Activated T-helper 17 cell treated with anti-CD3 and anti-CD28 coated beads, Interleukin-2, amount 50 U/mL, for 72 hours (primary cell): Measurements from ENCODE around the gene PRKRA. TPM values are rescaled to one million over a fixed set of nuclear protein-coding genes. Genes with fewer than 3 reads are reported as not detected.
A peak's percentile ranks its signal among the peaks of the same experiment; 100 is the strongest.

Experiments used
- ATAC-seq: fragments of 150-1000 bp; cut with Tn5 transposase; replicated peaks from 2 replicates; pipeline ENCODE4 v1.10.0; 2021; ENCODE audit warnings: mild to moderate bottlenecking, moderate library complexity
- H3K27ac Mint-ChIP-seq: one replicate; pipeline ENCODE4 v1.8.0; 2022; ENCODE audit warnings: mixed read lengths
- H3K27me3 Mint-ChIP-seq: one replicate; pipeline ENCODE4 v1.8.0; 2022; ENCODE audit warnings: mixed read lengths
- H3K36me3 Mint-ChIP-seq: one replicate; pipeline ENCODE4 v1.8.0; 2022; ENCODE audit warnings: low read depth, mild to moderate bottlenecking, mixed read lengths
- H3K4me1 Mint-ChIP-seq: one replicate; pipeline ENCODE4 v1.8.0; 2022; ENCODE audit warnings: mixed read lengths
- H3K4me3 Mint-ChIP-seq: one replicate; pipeline ENCODE4 v1.8.0; 2022; ENCODE audit warnings: mild to moderate bottlenecking, mixed read lengths
- H3K9me3 Mint-ChIP-seq: one replicate; pipeline ENCODE4 v1.8.0; 2022; ENCODE audit warnings: mixed read lengths
- total RNA-seq, 2 donors: library from RNA; stranded (reverse); gene quantifications; one replicate each; pipeline ENCODE4 v1.2.3, GENCODE V29; 2022

PRKRA gene
- total RNA-seq = 10 to 100 TPM; 61.3 to 67.6 TPM

GRCh38 chr2:178450774-178451525, at the start of gene PRKRA, which contains the start of gene PJVK:
Gene PRKRA (minus strand): TSS chr2:178451175. CDS start chr2:178451030, 145 bp downstream.
Gene PJVK (plus strand): TSS chr2:178451378. CDS start chr2:178453410, 2,032 bp downstream.
- ATAC-seq = peak; percentile 89
- Mint-ChIP-seq H3K36me3 (peaks cover 44% of the 10 kb centered on the region), H3K27me3 (no peaks in the 10 kb centered on the region), H3K4me3 (peak within 1 kb of the TSS; percentile 87), H3K4me1 (peaks cover 8% of the 10 kb centered on the region), H3K9me3 (no peaks in the 10 kb centered on the region), H3K27ac (peak within 1 kb of the TSS; percentile 95)

DNA sequence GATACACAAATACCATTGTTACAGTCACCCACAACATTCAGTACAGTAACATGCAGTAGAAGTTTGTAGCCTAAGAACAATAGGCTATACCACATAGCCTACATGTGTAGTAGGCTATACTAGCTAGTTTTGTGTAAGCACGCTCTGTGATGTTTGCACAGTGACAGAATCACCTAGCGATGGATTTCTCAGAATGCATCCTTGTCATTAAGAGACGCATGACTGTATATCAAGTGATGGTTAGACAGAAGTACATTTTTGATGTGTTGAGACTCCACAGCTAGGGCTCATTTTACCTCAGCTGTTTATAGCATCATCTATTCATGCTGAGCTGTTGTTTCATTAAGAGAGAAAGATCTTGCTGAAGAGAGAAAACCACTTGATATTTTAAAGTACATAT, 48.7 kb upstream of the PRKRA start:
- Mint-ChIP-seq H3K27ac (peak overlapping the region; percentile 0), H3K9me3 (no peaks in the 10 kb centered on the region), H3K36me3 (peaks cover 98% of the 10 kb centered on the region), H3K27me3 (no peaks in the 10 kb centered on the region), H3K4me3 (no peak overlapping the region), H3K4me1 (no peaks in the 10 kb centered on the region)
- ATAC-seq = peak; percentile 71

GRCh38 chr2:178498137-178498536, 47.2 kb upstream of the PRKRA start:
- Mint-ChIP-seq H3K4me1 (no peaks in the 10 kb centered on the region), H3K36me3 (peaks cover 98% of the 10 kb centered on the region), H3K27me3 (no peaks in the 10 kb centered on the region), H3K9me3 (no peaks in the 10 kb centered on the region), H3K4me3 (no peak overlapping the region), H3K27ac (no peak overlapping the region)
- ATAC-seq = no peak

DNA sequence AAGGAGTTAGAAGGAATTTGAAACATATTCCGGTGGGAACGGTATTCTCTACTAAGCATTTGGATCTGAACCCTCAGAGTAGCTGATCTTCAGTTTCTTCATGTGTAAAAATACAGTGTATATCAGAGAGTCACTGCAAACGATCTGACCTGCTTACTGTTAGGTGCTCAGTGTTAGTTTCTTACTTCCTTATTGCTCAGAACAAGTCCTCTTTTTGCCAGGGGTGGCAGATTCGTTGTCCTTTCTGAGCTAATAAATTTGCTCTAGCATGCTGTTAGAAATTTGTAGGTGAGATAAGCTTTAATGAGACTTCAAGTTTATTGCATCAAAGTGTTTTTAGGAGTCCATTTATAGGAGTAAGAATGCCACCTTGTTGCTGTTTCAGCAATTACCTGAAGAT, 45.1 kb upstream of the PRKRA start:
- Mint-ChIP-seq H3K4me1 (no peaks in the 10 kb centered on the region), H3K27ac (no peak overlapping the region), H3K27me3 (no peaks in the 10 kb centered on the region), H3K9me3 (no peaks in the 10 kb centered on the region), H3K36me3 (peaks cover 96% of the 10 kb centered on the region), H3K4me3 (no peak overlapping the region)
- ATAC-seq = no peak

- Mint-ChIP-seq H3K27me3 (no peaks in the 10 kb centered on the region), H3K9me3 (no peaks in the 10 kb centered on the region), H3K4me3 (no peak overlapping the region), H3K27ac (no peak overlapping the region), H3K36me3 (peaks cover 98% of the 10 kb centered on the region), H3K4me1 (peaks cover 23% of the 10 kb centered on the region)
- no peak for ATAC-seq
These were observed 40.6 kb upstream of the PRKRA start for GRCh38 chr2:178491612-178492011.

DNA sequence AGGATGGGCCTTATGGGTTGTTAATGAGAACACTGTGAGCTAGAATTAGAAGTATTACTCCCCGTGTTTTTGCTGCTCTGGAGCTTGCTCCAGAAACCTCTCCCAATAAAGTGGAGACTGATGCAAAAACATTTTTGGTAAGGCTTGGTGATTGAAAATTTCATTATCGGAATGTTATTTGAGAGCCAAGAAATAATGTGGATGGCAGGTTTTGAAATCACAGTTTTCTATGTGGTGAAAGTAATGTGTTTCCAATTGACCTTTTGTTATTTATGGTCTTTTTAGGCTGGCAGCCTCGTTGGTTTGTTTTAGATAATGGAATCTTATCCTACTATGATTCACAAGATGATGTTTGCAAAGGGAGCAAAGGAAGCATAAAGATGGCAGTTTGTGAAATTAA, 34.4 kb upstream of the PRKRA start:
- Mint-ChIP-seq H3K27ac (no peak overlapping the region), H3K4me1 (peaks cover 45% of the 10 kb centered on the region), H3K27me3 (no peaks in the 10 kb centered on the region), H3K4me3 (no peak overlapping the region), H3K9me3 (no peaks in the 10 kb centered on the region), H3K36me3 (peaks cover 59% of the 10 kb centered on the region)
- no peak for ATAC-seq

DNA sequence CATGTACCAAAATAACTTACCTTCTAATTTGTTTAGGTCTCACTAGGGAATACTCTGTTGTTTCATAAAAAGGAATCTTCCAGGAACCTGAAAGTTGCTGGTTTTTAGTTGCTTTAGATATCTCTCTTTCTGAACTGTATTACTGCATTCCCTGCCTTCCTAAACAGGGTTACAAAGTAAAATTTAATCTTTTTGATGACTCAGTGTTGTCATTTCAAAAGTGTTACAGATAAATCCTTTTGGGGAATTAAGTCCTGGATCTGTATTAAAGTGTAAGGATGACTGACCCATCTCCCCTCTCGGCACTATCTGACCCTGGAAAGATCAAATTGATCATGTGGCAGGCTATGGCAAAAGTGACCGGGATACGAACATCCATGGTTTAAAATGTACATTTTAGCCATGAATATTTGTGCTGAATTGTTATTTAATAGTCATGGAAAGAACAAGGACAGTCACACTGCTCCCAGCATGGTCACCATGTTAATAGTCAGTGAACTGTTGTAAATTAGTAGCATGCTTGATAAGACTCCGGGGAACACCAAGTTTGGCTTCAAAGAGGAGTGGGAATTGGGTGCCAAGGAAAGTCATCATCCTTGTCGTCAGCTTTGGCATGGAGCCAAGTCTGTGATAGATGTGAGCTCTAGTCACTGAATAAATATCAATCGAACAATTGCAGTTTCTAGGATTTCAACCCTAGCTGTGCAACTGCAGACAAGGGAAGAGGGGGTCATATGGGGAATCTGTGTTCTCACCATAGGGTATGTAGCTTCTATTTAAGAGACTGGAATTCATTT, 33.5 kb upstream of the PRKRA start:
- peaks cover 50% of the 10 kb centered on the region for H3K36me3 Mint-ChIP-seq

DNA sequence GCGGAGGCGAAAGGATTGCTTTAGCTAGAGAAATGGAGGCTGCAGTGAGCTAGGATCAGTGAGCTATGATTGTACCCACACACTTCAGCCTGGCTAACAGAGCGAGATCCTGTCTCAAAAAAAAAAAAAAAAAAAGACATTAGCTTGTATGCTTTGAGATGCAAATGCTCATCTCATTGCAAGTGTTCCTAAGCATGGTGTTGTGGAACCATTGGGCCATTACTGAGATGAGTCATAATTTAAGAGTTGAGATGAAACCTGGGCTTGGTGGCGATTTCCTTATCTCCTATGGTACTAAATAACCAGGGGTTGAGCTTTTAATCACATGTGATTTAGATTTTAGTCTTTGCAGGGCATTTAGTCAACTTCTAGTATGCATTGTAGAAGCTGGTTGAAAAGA, 31.5 kb upstream of the PRKRA start:
- Mint-ChIP-seq H3K9me3 (no peaks in the 10 kb centered on the region), H3K36me3 (peaks cover 30% of the 10 kb centered on the region), H3K4me3 (peak overlapping the region; percentile 99), H3K27ac (peak overlapping the region; percentile 61), H3K4me1 (peaks cover 28% of the 10 kb centered on the region), H3K27me3 (no peaks in the 10 kb centered on the region)
- ATAC-seq = peak; percentile 5

More for the DNA sequence above, 33.5 kb upstream of the PRKRA start:
- Mint-ChIP-seq H3K9me3 (no peaks in the 10 kb centered on the region), H3K4me1 (peaks cover 40% of the 10 kb centered on the region), H3K27ac (no peak overlapping the region), H3K27me3 (no peaks in the 10 kb centered on the region), H3K4me3 (no peak overlapping the region)
- no peak for ATAC-seq

- no peaks in the 10 kb centered on the region for H3K27me3 Mint-ChIP-seq
- peak within 1 kb of the TSS; percentile 99 for H3K4me3 Mint-ChIP-seq
- H3K4me1 Mint-ChIP-seq = peaks cover 20% of the 10 kb centered on the region
- H3K9me3 Mint-ChIP-seq = no peaks in the 10 kb centered on the region
- ATAC-seq = peak; percentile 78
- H3K27ac Mint-ChIP-seq = peak within 1 kb of the TSS; percentile 98
- peaks cover 11% of the 10 kb centered on the region for H3K36me3 Mint-ChIP-seq
These were observed 29.5 kb upstream of the PRKRA start, which contains the start of gene PLEKHA3 for GRCh38 chr2:178480227-178481181. Gene PLEKHA3 (plus strand): TSS chr2:178480457. CDS start chr2:178480870, 413 bp downstream.

DNA sequence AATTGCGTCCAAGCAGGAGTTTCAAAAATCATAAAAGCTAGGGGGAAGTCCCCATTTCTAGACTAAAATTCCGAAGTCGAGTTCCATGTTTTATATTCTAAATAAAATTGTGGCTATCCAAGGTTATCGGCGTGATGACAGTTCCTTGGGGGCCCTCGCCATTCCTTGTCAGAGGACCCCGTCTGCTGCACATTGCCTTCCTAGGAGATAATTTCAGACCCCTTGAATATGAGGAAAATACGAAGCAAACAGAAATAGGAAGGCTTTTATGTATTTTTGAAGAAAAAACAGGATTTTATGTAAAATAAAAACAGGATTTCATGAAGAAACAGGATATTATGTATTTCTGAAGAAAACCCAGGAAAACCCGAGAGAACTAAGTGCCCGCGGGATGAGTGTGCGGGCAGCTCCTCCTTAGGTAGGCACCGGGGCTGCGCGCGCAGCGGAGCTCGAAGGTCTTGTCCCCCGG, 28.8 kb upstream of the PRKRA start:
- Mint-ChIP-seq H3K36me3 (peaks cover 4% of the 10 kb centered on the region), H3K27ac (peak overlapping the region; percentile 98), H3K27me3 (no peaks in the 10 kb centered on the region), H3K9me3 (no peaks in the 10 kb centered on the region), H3K4me3 (peak overlapping the region; percentile 99), H3K4me1 (peaks cover 16% of the 10 kb centered on the region)
- no peak for ATAC-seq

GRCh38 chr2:178479275-178479616, 28.3 kb upstream of the PRKRA start:
- H3K4me3 Mint-ChIP-seq = peak overlapping the region; percentile 99
- H3K27me3 Mint-ChIP-seq = no peaks in the 10 kb centered on the region
- no peak for ATAC-seq
- peaks cover 13% of the 10 kb centered on the region for H3K4me1 Mint-ChIP-seq
- no peaks in the 10 kb centered on the region for H3K9me3 Mint-ChIP-seq
- no peaks in the 10 kb centered on the region for H3K36me3 Mint-ChIP-seq
- peak overlapping the region; percentile 98 for H3K27ac Mint-ChIP-seq

DNA sequence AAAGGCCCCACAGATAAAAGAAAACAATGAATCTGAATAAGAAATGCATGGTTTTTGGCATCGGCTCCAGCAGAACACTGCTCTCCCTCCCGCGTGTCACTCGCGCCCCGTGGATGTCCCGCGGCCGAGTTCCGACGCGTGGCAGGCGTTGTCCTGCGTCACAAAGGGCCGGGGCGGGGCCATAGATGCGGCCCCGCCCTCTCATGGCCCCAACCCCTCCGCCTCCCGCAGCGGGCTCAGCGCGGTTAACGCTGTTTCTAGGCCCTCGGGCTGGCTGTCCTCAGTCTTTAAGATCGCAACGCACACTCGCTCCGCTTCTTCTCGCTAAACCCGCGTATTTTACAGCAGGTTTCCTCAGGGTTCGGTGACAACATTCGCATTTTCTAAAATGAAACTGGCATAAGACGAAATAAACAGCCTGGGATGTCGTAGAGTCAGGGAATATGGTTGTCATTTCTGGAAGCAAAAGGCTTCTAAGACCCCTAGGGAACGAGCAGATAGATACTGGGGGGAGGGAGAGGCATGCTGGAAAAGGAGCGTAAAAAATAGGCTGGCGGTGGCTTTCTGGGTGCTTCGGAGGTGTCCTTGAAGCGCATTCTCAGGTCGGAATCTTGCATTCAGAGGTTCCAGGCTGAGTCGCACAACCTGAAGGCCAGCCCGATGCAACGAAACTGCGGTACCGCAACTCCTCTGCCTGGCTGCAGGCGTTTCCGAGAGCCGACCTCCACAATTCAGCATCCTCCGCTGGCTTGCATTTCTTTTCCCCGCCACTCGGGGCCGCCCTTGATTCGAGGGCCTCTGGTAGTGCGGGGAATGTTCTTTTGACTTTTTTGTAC, 27.7 kb upstream of the PRKRA start, which contains the start of gene FKBP7:
FKBP7 (minus strand) TSS at position 162 of the 836 bp plus-strand sequence; CDS start at position 61, 101 bp downstream.
- Mint-ChIP-seq H3K4me3 (peak within 1 kb of the TSS; percentile 99), H3K36me3 (no peaks in the 10 kb centered on the region), H3K9me3 (no peaks in the 10 kb centered on the region), H3K4me1 (peaks cover 13% of the 10 kb centered on the region), H3K27ac (peak within 1 kb of the TSS; percentile 98), H3K27me3 (no peaks in the 10 kb centered on the region)
- ATAC-seq = peak; percentile 75

DNA sequence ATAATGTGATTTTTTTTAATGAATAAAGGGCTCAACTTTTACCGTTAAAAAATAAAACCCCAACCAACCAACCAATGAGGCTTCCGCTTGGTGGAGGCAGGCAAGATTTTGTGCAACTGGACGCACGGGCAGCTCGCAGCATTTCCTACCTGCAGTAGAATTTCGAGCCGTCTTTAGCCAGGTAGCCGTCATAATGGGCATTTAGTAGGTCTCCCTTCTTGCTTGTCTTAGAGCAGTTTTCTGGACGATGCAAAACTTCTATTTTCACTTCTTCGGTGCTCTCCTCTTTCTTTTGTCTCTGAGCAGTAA, 27.1 kb upstream of the PRKRA start:
- Mint-ChIP-seq H3K4me1 (peaks cover 13% of the 10 kb centered on the region), H3K27me3 (no peaks in the 10 kb centered on the region), H3K9me3 (no peaks in the 10 kb centered on the region), H3K27ac (peak overlapping the region; percentile 98), H3K4me3 (peak overlapping the region; percentile 99), H3K36me3 (no peaks in the 10 kb centered on the region)
- ATAC-seq = no peak
